ENCODE data around the gene ADAM12. TPM values are rescaled to one million over a fixed set of nuclear protein-coding genes. Genes with fewer than 3 reads are reported as not detected.

The ADAM12 gene
- total RNA-seq, 4 donors from 2014 or later: 0.26 to 1.6 (median 0.47) TPM; not detected in 1

DNA sequence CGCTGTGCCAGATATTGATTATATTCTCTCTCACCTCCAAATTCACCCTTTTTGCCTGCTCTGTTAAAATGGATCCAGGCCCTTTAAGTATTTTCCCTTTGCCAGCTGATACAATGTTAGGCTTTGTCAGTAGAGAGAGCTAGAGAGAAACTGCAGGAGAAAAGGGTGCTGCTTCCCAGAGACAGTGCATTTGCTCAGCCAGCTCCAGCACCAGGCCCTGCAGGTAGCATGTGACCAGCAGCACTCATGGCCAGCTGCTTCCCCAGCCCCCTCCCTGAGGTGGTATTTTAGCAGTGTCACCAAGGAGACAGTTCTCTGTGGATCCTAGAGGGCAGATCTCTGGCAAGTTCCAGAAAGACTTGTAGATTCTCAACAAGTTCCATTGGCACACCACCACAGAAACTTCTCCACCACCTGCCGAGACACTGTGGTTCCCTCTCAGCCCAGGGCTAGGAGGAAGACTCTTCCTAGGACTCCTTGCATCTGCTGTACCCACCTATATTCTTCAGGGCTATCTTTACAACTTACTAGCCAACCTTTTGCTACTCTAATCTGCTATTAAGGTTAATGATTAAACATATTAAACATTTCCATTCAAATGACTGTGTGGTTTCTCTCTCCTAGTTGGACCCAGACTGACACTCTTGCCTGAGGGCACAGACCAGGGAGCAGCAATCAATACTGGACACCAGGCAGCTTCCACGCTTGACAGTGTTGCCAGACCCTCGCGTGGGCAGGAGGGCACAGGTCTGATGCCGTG lies 35.6 kb upstream of the ADAM12 start:
- 93 to 96% methylated on average over 6 of the region's 6 CpGs for WGBS, 2 donors
- intact Hi-C loops (cut with DNase I; ENCODE audit: low total_unique reads): no loop called here
- TF ChIP-seq POLR2A (IDR thresholded peaks at IDR 0.05): no peak
- TF ChIP-seq, protein P1, sequence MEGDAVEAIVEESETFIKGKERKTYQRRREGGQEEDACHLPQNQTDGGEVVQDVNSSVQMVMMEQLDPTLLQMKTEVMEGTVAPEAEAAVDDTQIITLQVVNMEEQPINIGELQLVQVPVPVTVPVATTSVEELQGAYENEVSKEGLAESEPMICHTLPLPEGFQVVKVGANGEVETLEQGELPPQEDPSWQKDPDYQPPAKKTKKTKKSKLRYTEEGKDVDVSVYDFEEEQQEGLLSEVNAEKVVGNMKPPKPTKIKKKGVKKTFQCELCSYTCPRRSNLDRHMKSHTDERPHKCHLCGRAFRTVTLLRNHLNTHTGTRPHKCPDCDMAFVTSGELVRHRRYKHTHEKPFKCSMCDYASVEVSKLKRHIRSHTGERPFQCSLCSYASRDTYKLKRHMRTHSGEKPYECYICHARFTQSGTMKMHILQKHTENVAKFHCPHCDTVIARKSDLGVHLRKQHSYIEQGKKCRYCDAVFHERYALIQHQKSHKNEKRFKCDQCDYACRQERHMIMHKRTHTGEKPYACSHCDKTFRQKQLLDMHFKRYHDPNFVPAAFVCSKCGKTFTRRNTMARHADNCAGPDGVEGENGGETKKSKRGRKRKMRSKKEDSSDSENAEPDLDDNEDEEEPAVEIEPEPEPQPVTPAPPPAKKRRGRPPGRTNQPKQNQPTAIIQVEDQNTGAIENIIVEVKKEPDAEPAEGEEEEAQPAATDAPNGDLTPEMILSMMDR (IDR thresholded peaks at IDR 0.05): no peak
- no peak overlapping the region for H3K4me3 ChIP-seq (ENCODE audit: low read depth, poor library complexity, severe bottlenecking)
- DNase-seq (ENCODE audit: low spot score in 2 of 2): no peak

DNA sequence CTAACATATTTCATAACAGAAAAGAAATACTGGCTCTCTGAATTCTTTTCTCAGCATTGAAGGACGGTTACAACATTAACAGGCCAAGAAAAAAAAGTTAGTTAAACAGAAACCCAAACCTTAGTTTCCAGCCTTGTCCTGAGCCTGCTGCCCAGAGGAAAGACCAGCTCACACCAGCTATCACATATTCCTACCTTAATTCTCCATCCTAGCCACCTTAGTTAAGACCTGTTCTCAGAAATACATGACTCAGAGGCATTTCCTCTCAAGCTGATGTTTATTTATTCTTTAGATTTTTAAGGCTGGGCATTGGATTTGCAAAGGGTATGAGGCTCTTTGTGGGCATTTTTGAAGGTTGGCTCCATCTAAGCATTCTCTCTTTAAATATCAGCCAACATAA lies 34.3 kb upstream of the ADAM12 start:
- H3K4me3 ChIP-seq (ENCODE audit: low read depth, poor library complexity, severe bottlenecking): no peak overlapping the region
- TF ChIP-seq, protein P1 (IDR thresholded peaks at IDR 0.05): no peak
- no peak for TF ChIP-seq POLR2A (IDR thresholded peaks at IDR 0.05)
- WGBS, 2 donors: 66% methylated on average over 1 of the region's 1 CpG
- intact Hi-C loops (cut with DNase I; ENCODE audit: low total_unique reads): no loop called here
- no peak for DNase-seq (ENCODE audit: low spot score in 2 of 2)

DNA sequence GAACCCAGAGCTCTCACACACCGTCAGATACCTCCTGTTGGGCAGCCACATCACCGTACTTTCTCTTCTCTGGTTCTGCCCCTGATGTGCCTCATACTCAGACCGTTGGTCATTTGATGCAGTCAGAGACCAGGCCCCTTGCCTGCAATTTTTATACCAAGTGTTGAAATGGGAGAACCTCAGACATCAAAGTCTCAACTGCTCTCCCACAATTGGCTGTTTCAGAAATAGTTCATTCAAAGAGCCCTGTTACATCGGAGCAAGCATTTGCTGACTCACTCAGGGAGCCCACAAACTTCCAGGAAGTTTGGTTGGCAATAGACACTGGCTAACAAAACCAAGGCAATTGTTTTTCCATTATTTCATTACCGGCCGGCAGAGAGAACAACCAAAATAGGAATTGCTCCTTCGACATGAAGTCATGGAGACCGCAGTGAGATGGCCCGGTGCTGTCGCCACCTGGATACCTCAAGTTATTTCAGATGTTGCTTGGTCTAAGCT lies 33.5 kb upstream of the ADAM12 start:
- intact Hi-C loops (cut with DNase I; ENCODE audit: low total_unique reads): no loop called here
- H3K4me3 ChIP-seq (ENCODE audit: low read depth, poor library complexity, severe bottlenecking): no peak overlapping the region
- TF ChIP-seq, protein P1 (IDR thresholded peaks at IDR 0.05): no peak
- no peak for TF ChIP-seq POLR2A (IDR thresholded peaks at IDR 0.05)
- WGBS, 2 donors: 48 to 53% methylated on average over 10 of the region's 10 CpGs
- DNase-seq (ENCODE audit: low spot score in 2 of 2): no peak

DNA sequence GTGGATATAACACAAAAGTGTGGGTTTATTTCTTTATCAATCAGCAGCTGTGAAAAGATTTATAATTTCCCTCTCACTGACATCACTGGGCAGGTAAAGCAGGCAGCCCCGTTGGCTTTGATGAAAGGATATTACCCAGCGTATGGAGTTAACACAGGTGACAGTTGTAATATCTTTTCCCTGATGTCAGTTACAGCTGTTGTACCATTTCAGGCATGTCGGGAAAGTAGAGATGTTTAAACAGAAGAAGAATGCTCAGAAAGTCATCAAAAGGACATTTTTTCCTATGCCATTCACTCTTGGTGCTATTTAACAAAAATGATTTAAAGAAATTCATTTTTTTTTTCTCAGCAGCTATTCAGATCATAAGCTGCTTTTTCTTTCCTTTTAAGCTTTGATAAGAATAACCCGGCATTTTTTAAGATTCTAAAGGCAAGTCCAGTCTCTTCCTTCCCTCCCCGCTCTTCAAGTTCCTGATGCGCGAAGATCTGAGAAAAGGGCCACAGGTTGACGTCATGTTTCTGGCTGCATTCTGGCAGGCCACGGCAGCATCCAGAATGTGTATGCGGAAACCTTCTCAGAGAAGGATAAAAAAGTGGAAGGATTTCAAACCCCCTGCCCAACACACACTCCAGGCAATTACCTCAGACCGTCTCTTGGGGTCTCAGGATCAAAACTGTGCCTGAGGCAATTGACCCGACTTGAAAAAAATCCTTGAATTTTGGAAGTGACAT lies 32.5 kb upstream of the ADAM12 start:
- 48 to 52% methylated on average over 12 of the region's 12 CpGs for WGBS, 2 donors
- intact Hi-C loops (cut with DNase I; ENCODE audit: low total_unique reads): no loop called here
- no peak for DNase-seq (ENCODE audit: low spot score in 2 of 2)
- no peak for TF ChIP-seq POLR2A (IDR thresholded peaks at IDR 0.05)
- TF ChIP-seq, protein P1 (IDR thresholded peaks at IDR 0.05): no peak
- H3K4me3 ChIP-seq (ENCODE audit: low read depth, poor library complexity, severe bottlenecking): no peak overlapping the region

GRCh38 chr10:126417220-126417825 lies 29.0 kb upstream of the ADAM12 start:
- 65 to 80% methylated on average over 4 of the region's 4 CpGs for WGBS, 2 donors
- no peak for DNase-seq (ENCODE audit: low spot score in 2 of 2)
- no peak overlapping the region for H3K4me3 ChIP-seq (ENCODE audit: low read depth, poor library complexity, severe bottlenecking)
- TF ChIP-seq POLR2A (IDR thresholded peaks at IDR 0.05): no peak
- TF ChIP-seq, protein P1 (IDR thresholded peaks at IDR 0.05): no peak
- intact Hi-C loops (cut with DNase I; ENCODE audit: low total_unique reads): no loop called here
